Measurements from ENCODE around the gene DTX3L. TPM values are rescaled to one million over a fixed set of nuclear protein-coding genes. Genes with fewer than 3 reads are reported as not detected.

The DTX3L gene
- total and polyA plus RNA-seq, 7 donors: 3.1 to 26.6 (median 11.5) TPM

- Histone ChIP-seq H3K9me3 (peaks cover 13% of the 10 kb centered on the region), H3K4me3 (no peak overlapping the region), H3K36me3 (ENCODE audit: insufficient read depth in 1 of 2, low read depth in 1 of 2) (no peaks in the 10 kb centered on the region), H3K27me3 (ENCODE audit: insufficient read depth in 3 of 3, low read length in 2 of 3) (no peaks in the 10 kb centered on the region), H3K4me1 (peaks cover 10% of the 10 kb centered on the region), H3K27ac (no peak overlapping the region)
- 97 to 98% (median 98%) methylated on average over 2 of the region's 2 CpGs for WGBS, 3 donors
- DNase-seq (no peak), ATAC-seq (no peak)
- intact Hi-C loops (cut with DNase I): no loop called here
- no peak for TF ChIP-seq CTCF (IDR thresholded peaks at IDR 0.05)
Observed at GRCh38 chr3:122581622-122582021, 17.5 kb downstream of the DTX3L start.

DNA sequence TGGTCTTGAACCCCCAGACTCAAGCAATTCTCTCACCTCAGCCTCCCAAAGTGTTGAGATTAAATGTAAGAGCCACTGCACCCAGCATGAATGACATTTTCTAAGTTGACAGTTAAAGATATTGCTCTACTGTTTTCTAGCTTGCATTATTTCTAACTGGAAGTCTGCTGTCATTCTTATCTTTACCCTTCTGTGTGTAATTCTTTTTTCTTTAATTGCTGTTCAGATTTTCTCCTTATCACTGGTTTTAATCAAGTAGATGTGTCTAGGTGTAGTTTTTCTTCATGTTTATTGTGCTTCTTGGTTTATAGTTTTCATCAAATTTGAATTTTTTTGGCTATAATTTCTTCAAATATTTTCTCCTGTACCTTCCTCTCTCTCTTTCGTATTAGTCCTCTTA lies 18.3 kb downstream of the DTX3L start:
- no peak for TF ChIP-seq CTCF (IDR thresholded peaks at IDR 0.05)
- Histone ChIP-seq H3K4me3 (no peak overlapping the region), H3K27ac (no peak overlapping the region), H3K36me3 (ENCODE audit: insufficient read depth in 1 of 2, low read depth in 1 of 2) (no peaks in the 10 kb centered on the region), H3K27me3 (ENCODE audit: insufficient read depth in 3 of 3, low read length in 2 of 3) (no peaks in the 10 kb centered on the region), H3K9me3 (peaks cover 13% of the 10 kb centered on the region), H3K4me1 (peaks cover 10% of the 10 kb centered on the region)
- ATAC-seq (no peak), DNase-seq (no peak)
- WGBS, 3 donors: 88 to 96% (median 92%) methylated on average over 1 of the region's 1 CpG
- intact Hi-C loops (cut with DNase I): no loop called here

- Histone ChIP-seq H3K27ac (no peak overlapping the region), H3K36me3 (ENCODE audit: insufficient read depth in 1 of 2, low read depth in 1 of 2) (no peaks in the 10 kb centered on the region), H3K27me3 (ENCODE audit: insufficient read depth in 3 of 3, low read length in 2 of 3) (no peaks in the 10 kb centered on the region), H3K4me3 (no peak overlapping the region), H3K4me1 (no peaks in the 10 kb centered on the region), H3K9me3 (peaks cover 13% of the 10 kb centered on the region)
- ATAC-seq: no peak
- intact Hi-C loops (cut with DNase I): no loop called here
- no peak for TF ChIP-seq CTCF (IDR thresholded peaks at IDR 0.05)
- DNase-seq: no peak
- WGBS, 3 donors: 56 to 64% (median 57%) methylated on average over 1 of the region's 1 CpG
Observed at GRCh38 chr3:122586098-122586497, 22.0 kb downstream of the DTX3L start.

GRCh38 chr3:122586773-122587485 lies 22.8 kb downstream of the DTX3L start:
- Histone ChIP-seq H3K4me3 (no peak overlapping the region), H3K9me3 (peaks cover 6% of the 10 kb centered on the region), H3K4me1 (no peaks in the 10 kb centered on the region), H3K27ac (no peak overlapping the region), H3K27me3 (ENCODE audit: insufficient read depth in 3 of 3, low read length in 2 of 3) (no peaks in the 10 kb centered on the region), H3K36me3 (ENCODE audit: insufficient read depth in 1 of 2, low read depth in 1 of 2) (no peaks in the 10 kb centered on the region)
- intact Hi-C loops (cut with DNase I): no loop called here
- no peak for TF ChIP-seq CTCF (IDR thresholded peaks at IDR 0.05)
- DNase-seq (no peak), ATAC-seq (no peak)

- Histone ChIP-seq H3K9me3 (no peaks in the 10 kb centered on the region), H3K27ac (no peak overlapping the region), H3K27me3 (ENCODE audit: insufficient read depth in 3 of 3, low read length in 2 of 3) (no peaks in the 10 kb centered on the region), H3K4me3 (no peak overlapping the region), H3K36me3 (ENCODE audit: insufficient read depth in 1 of 2, low read depth in 1 of 2) (no peaks in the 10 kb centered on the region), H3K4me1 (no peaks in the 10 kb centered on the region)
- no peak for ATAC-seq
- TF ChIP-seq CTCF (IDR thresholded peaks at IDR 0.05): no peak
- intact Hi-C loops (cut with DNase I): no loop called here
- DNase-seq: no peak
- WGBS, 3 donors: 29 to 50% (median 50%) methylated on average over 2 of the region's 2 CpGs
Observed at GRCh38 chr3:122587572-122587971, 23.4 kb downstream of the DTX3L start.

All from psoas muscle (tissue), 8 donors.